ENCODE measurements around the gene POLA1. TPM values are rescaled to one million over a fixed set of nuclear protein-coding genes. Genes with fewer than 3 reads are reported as not detected.

Gene POLA1
- total RNA-seq, 1 donor from 2014 or later: 18.7 TPM

GRCh38 chrX:24996096-24996709 is 302.5 kb downstream of the POLA1 start:
- peaks cover 11% of the 10 kb centered on the region for H3K36me3 Mint-ChIP-seq (ENCODE audit: low read depth)
- no peaks in the 10 kb centered on the region for H3K27me3 Mint-ChIP-seq
- ChIA-PET CTCF (no interaction called here), POLR2A (no interaction called here)
- DNase-seq (no peak), ATAC-seq (ENCODE audit: low read depth) (no peak)
- intact Hi-C loops (cut with micrococcal nuclease): no loop called here
- TF ChIP-seq CTCF (IDR thresholded peaks at IDR 0.05): no peak
- H3K4me1 Mint-ChIP-seq: no peaks in the 10 kb centered on the region
- H3K9me3 Mint-ChIP-seq: no peaks in the 10 kb centered on the region
- H3K27ac Mint-ChIP-seq: no peak overlapping the region
- no peak overlapping the region for H3K4me3 Mint-ChIP-seq

- no peak for TF ChIP-seq CTCF (IDR thresholded peaks at IDR 0.05)
- Mint-ChIP-seq H3K4me3 (no peak overlapping the region), H3K9me3 (no peaks in the 10 kb centered on the region), H3K27ac (no peak overlapping the region), H3K36me3 (ENCODE audit: low read depth) (peaks cover 11% of the 10 kb centered on the region), H3K4me1 (peaks cover 10% of the 10 kb centered on the region), H3K27me3 (peaks cover 8% of the 10 kb centered on the region)
- intact Hi-C loops (cut with micrococcal nuclease): no loop called here
- POLR2A ChIA-PET: no interaction called here
- CTCF ChIA-PET: no interaction called here
- ATAC-seq (ENCODE audit: low read depth): no peak
- DNase-seq: no peak
Observed at GRCh38 chrX:24999511-24999910, 305.8 kb downstream of the POLA1 start.

- no peak for ATAC-seq (ENCODE audit: low read depth)
- no peak for TF ChIP-seq CTCF (IDR thresholded peaks at IDR 0.05)
- ChIA-PET CTCF (no interaction called here), POLR2A (no interaction called here)
- H3K27me3 Mint-ChIP-seq: peaks cover 18% of the 10 kb centered on the region
- H3K27ac Mint-ChIP-seq: no peak overlapping the region
- no peaks in the 10 kb centered on the region for H3K9me3 Mint-ChIP-seq
- intact Hi-C loops (cut with micrococcal nuclease): loop anchor here (2.0 kb wide), 1 partner anchor 19 kb away; no protein-coding TSS in a partner anchor
- peaks cover 19% of the 10 kb centered on the region for H3K4me1 Mint-ChIP-seq
- no peak for DNase-seq
- H3K4me3 Mint-ChIP-seq: no peak overlapping the region
- H3K36me3 Mint-ChIP-seq (ENCODE audit: low read depth): no peaks in the 10 kb centered on the region
Observed at GRCh38 chrX:25001808-25002660, 308.3 kb downstream of the POLA1 start.

- CTCF ChIA-PET: no interaction called here
- intact Hi-C loops (cut with micrococcal nuclease): loop anchor here (2.0 kb wide), 1 partner anchor 18 kb away; no protein-coding TSS in a partner anchor
Observed at GRCh38 chrX:25002661-25003020, 308.9 kb downstream of the POLA1 start.

More at GRCh38 chrX:25002661-25003020, 308.9 kb downstream of the POLA1 start:
- Mint-ChIP-seq H3K4me3 (peak overlapping the region; percentile 45), H3K9me3 (no peaks in the 10 kb centered on the region), H3K27me3 (peaks cover 20% of the 10 kb centered on the region), H3K27ac (no peak overlapping the region), H3K4me1 (peaks cover 19% of the 10 kb centered on the region), H3K36me3 (ENCODE audit: low read depth) (no peaks in the 10 kb centered on the region)
- DNase-seq (no peak), ATAC-seq (ENCODE audit: low read depth) (no peak)
- no peak for TF ChIP-seq CTCF (IDR thresholded peaks at IDR 0.05)
- POLR2A ChIA-PET: no interaction called here
